ENCODE data around the gene KRTAP5-4. TPM values are rescaled to one million over a fixed set of nuclear protein-coding genes. Genes with fewer than 3 reads are reported as not detected.
A peak's percentile ranks its signal among the peaks of the same experiment; 100 is the strongest.
"Not testable (repeated sequence)": the region's sequence is repeated elsewhere in the genome, so short reads cannot be mapped to it uniquely, and the experiment has no call there.

The KRTAP5-4 gene
- total and polyA plus RNA-seq, 7 experiments from 2014 or later: not detected

DNA sequence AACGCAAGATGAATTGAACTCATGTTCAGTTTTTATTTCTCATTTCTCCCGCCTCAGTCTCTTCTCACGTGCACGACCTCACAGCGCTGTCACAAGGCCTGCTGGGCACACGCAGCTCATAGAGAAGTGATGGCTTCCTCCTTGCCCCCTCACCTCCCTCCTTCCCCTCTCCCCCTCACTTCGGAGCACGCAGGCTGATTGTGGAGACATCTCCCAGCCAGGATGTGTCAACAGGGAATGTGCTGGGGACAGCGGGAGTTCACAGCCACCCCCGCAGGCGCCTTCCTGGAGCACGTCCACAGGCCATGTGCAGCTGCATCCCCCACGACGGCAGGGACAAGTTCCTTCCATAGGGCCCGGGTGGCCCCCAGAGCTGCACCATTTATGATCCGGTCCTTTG, 46.0 kb upstream of the KRTAP5-4 start:
- H3K9me3 Mint-ChIP-seq: no peaks in the 10 kb centered on the region
- ChIA-PET POLR2A (no interaction called here), CTCF (interaction anchor here (1.0 kb wide), 1 partner anchor 26 kb away, joined by 3 read pairs; no protein-coding TSS in a partner anchor)
- DNase-seq (no peak), ATAC-seq (no peak)
- peaks cover 14 to 25% (median 19%) of the 10 kb centered on the region in 5 donors for H3K27me3 Mint-ChIP-seq
- H3K36me3 Mint-ChIP-seq: no peaks in the 10 kb centered on the region
- Histone ChIP-seq H3K36me3 (ENCODE audit: control insufficient read depth in 2 of 3, insufficient read depth in 3 of 3, low read length in 3 of 3) (no peaks in the 10 kb centered on the region), H3K4me3 (ENCODE audit: low read length) (no peak overlapping the region), H3K27ac (ENCODE audit: low read depth, low read length) (no peak overlapping the region), H3K4me1 (ENCODE audit: control insufficient read depth in 2 of 2, insufficient read depth in 2 of 2, low read length in 2 of 2) (no peaks in the 10 kb centered on the region), H3K27me3 (ENCODE audit: control insufficient read depth in 2 of 2, insufficient read depth in 2 of 2, low read length in 2 of 2) (no peaks in the 10 kb centered on the region), H3K9me3 (ENCODE audit: control insufficient read depth in 2 of 3, low read length in 3 of 3) (no peaks in the 10 kb centered on the region)
- H3K4me3 Mint-ChIP-seq: peak overlapping the region in 1 of 10 donors; percentile 18
- peak overlapping the region in 1 of 9 donors; percentile 70 for H3K27ac Mint-ChIP-seq
- H3K4me1 Mint-ChIP-seq: no peaks in the 10 kb centered on the region
- intact Hi-C loops (cut with micrococcal nuclease): no loop called here

- intact Hi-C loops (cut with micrococcal nuclease): no loop called here
- ATAC-seq (no peak), DNase-seq (no peak)
- H3K4me1 ChIP-seq (ENCODE audit: control insufficient read depth in 2 of 2, insufficient read depth in 2 of 2, low read length in 2 of 2): no peaks in the 10 kb centered on the region
- H3K27ac ChIP-seq (ENCODE audit: low read depth, low read length): no peak overlapping the region
- POLR2A ChIA-PET: interaction anchor here (0.6 kb wide), 1 partner anchor 14 kb away, joined by 3 read pairs; no protein-coding TSS in a partner anchor
- CTCF ChIA-PET: interaction anchor here (1.0 kb wide), 1 partner anchor 27 kb away, joined by 3 read pairs; no protein-coding TSS in a partner anchor
- H3K9me3 ChIP-seq (ENCODE audit: control insufficient read depth in 2 of 3, low read length in 3 of 3): no peaks in the 10 kb centered on the region
- H3K27me3 Mint-ChIP-seq: peaks cover 17 to 26% (median 20%) of the 10 kb centered on the region in 5 donors
- H3K4me3 ChIP-seq (ENCODE audit: low read length): no peak overlapping the region
- no peaks in the 10 kb centered on the region for H3K36me3 Mint-ChIP-seq
- H3K9me3 Mint-ChIP-seq: no peaks in the 10 kb centered on the region
- H3K36me3 ChIP-seq (ENCODE audit: control insufficient read depth in 2 of 3, insufficient read depth in 3 of 3, low read length in 3 of 3): no peaks in the 10 kb centered on the region
- no peaks in the 10 kb centered on the region for H3K27me3 ChIP-seq (ENCODE audit: control insufficient read depth in 2 of 2, insufficient read depth in 2 of 2, low read length in 2 of 2)
- H3K27ac Mint-ChIP-seq: no peak overlapping the region
- no peaks in the 10 kb centered on the region for H3K4me1 Mint-ChIP-seq
- H3K4me3 Mint-ChIP-seq: no peak overlapping the region
These were observed 45.3 kb upstream of the KRTAP5-4 start for GRCh38 chr11:1667121-1667850.

GRCh38 chr11:1665313-1665712, 43.4 kb upstream of the KRTAP5-4 start:
- POLR2A ChIA-PET: no interaction called here
- Histone ChIP-seq H3K27ac (ENCODE audit: low read depth, low read length) (no peak overlapping the region), H3K9me3 (ENCODE audit: control insufficient read depth in 2 of 3, low read length in 3 of 3) (no peaks in the 10 kb centered on the region), H3K27me3 (ENCODE audit: control insufficient read depth in 2 of 2, insufficient read depth in 2 of 2, low read length in 2 of 2) (no peaks in the 10 kb centered on the region), H3K36me3 (ENCODE audit: control insufficient read depth in 2 of 3, insufficient read depth in 3 of 3, low read length in 3 of 3) (no peaks in the 10 kb centered on the region), H3K4me3 (ENCODE audit: low read length) (no peak overlapping the region), H3K4me1 (ENCODE audit: control insufficient read depth in 2 of 2, insufficient read depth in 2 of 2, low read length in 2 of 2) (no peaks in the 10 kb centered on the region)
- Mint-ChIP-seq H3K27ac (no peak overlapping the region), H3K27me3 (peaks cover 18 to 27% (median 21%) of the 10 kb centered on the region in 5 donors), H3K36me3 (no peaks in the 10 kb centered on the region), H3K4me1 (peaks cover 0 to 9% (median under 1%) of the 10 kb centered on the region in 7 donors), H3K9me3 (no peaks in the 10 kb centered on the region), H3K4me3 (no peak overlapping the region)
- DNase-seq: no peak
- ATAC-seq: no peak
- intact Hi-C loops (cut with micrococcal nuclease): no loop called here
- CTCF ChIA-PET: no interaction called here

- H3K4me3 Mint-ChIP-seq; H3K27ac Mint-ChIP-seq; H3K9me3 ChIP-seq (ENCODE audit: control insufficient read depth in 2 of 3, low read length in 3 of 3); intact Hi-C loops (cut with micrococcal nuclease); POLR2A ChIA-PET; H3K9me3 Mint-ChIP-seq; ATAC-seq; H3K4me3 ChIP-seq (ENCODE audit: low read length); H3K27ac ChIP-seq (ENCODE audit: low read depth, low read length); H3K36me3 Mint-ChIP-seq; H3K27me3 ChIP-seq (ENCODE audit: control insufficient read depth in 2 of 2, insufficient read depth in 2 of 2, low read length in 2 of 2); H3K4me1 ChIP-seq (ENCODE audit: control insufficient read depth in 2 of 2, insufficient read depth in 2 of 2, low read length in 2 of 2); H3K36me3 ChIP-seq (ENCODE audit: control insufficient read depth in 2 of 3, insufficient read depth in 3 of 3, low read length in 3 of 3); CTCF ChIA-PET: not testable (repeated sequence)
- peaks cover 12 to 26% (median 20%) of the 10 kb centered on the region in 5 donors for H3K27me3 Mint-ChIP-seq
- H3K4me1 Mint-ChIP-seq: peaks cover 4 to 26% (median 14%) of the 10 kb centered on the region in 7 donors
- peak in 1 of 9 donors; percentile 8 for DNase-seq
These were observed 40.9 kb upstream of the KRTAP5-4 start for GRCh38 chr11:1662699-1663283.

DNA sequence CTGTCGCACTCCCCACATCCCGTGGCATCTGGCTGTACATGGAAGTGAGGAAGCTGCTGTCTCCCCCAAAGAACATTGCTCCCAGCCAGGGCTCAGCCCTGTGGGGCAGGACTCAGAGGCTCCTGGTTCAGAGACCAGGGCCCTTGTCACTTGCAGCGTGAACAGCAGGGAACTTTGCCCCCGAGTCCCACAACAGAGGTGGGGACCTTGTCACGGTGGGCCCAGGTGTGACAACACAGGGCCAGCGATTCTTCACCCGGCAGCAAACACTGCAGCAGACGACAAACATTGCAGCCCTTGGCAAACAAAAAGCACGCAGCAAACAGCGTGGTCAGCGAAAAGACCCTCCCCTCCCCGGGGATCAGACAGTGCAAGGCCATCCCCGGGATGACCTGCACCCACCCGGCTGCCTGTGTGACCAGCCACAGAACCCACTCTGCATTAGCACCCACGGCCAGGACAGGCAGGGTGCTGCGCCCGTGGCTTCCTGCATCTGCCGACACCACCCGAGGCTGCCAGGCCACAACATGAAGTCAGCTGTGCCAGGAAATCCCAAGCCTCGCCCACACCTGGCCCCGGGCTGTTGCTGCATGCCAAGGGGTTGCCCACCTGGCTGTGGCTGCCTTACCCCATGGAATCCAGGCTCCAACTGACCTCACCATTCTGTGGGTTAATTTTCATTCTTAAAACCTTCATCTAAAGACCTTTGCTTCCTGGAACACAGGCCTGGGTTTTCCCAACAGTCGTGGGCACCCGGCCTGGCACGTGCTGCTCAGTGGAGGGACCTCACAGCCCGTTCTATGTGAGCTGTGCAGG, 39.7 kb upstream of the KRTAP5-4 start:
- H3K4me3 ChIP-seq (ENCODE audit: low read length); H3K27me3 ChIP-seq (ENCODE audit: control insufficient read depth in 2 of 2, insufficient read depth in 2 of 2, low read length in 2 of 2); H3K27ac ChIP-seq (ENCODE audit: low read depth, low read length); DNase-seq; H3K4me1 ChIP-seq (ENCODE audit: control insufficient read depth in 2 of 2, insufficient read depth in 2 of 2, low read length in 2 of 2); H3K36me3 Mint-ChIP-seq; H3K9me3 Mint-ChIP-seq; H3K9me3 ChIP-seq (ENCODE audit: control insufficient read depth in 2 of 3, low read length in 3 of 3); H3K36me3 ChIP-seq (ENCODE audit: control insufficient read depth in 2 of 3, insufficient read depth in 3 of 3, low read length in 3 of 3); intact Hi-C loops (cut with micrococcal nuclease); POLR2A ChIA-PET; H3K27ac Mint-ChIP-seq; CTCF ChIA-PET: not testable (repeated sequence)
- Mint-ChIP-seq H3K4me3 (peak overlapping the region in 1 of 10 donors; percentile 11), H3K4me1 (peaks cover 4 to 26% (median 14%) of the 10 kb centered on the region in 7 donors), H3K27me3 (peaks cover 13 to 28% (median 19%) of the 10 kb centered on the region in 5 donors)
- ATAC-seq: peak; percentile 10

GRCh38 chr11:1660111-1660867, 38.4 kb upstream of the KRTAP5-4 start:
- H3K9me3 Mint-ChIP-seq: no peaks in the 10 kb centered on the region
- H3K9me3 ChIP-seq (ENCODE audit: control insufficient read depth in 2 of 3, low read length in 3 of 3): no peaks in the 10 kb centered on the region
- peaks cover 13 to 28% (median 19%) of the 10 kb centered on the region in 5 donors for H3K27me3 Mint-ChIP-seq
- no peaks in the 10 kb centered on the region for H3K36me3 Mint-ChIP-seq
- ATAC-seq (no peak), DNase-seq (no peak)
- ChIA-PET POLR2A (no interaction called here), CTCF (no interaction called here)
- H3K27me3 ChIP-seq (ENCODE audit: control insufficient read depth in 2 of 2, insufficient read depth in 2 of 2, low read length in 2 of 2): no peaks in the 10 kb centered on the region
- peaks cover 0 to 5% of the 10 kb centered on the region in 2 donors for H3K4me1 ChIP-seq (ENCODE audit: control insufficient read depth in 2 of 2, insufficient read depth in 2 of 2, low read length in 2 of 2)
- no peak overlapping the region for H3K4me3 ChIP-seq (ENCODE audit: low read length)
- intact Hi-C loops (cut with micrococcal nuclease): no loop called here
- peak overlapping the region in 3 of 10 donors; percentile 9 to 62 (median 11) for H3K4me3 Mint-ChIP-seq
- no peak overlapping the region for H3K27ac ChIP-seq (ENCODE audit: low read depth, low read length)
- H3K27ac Mint-ChIP-seq: peak overlapping the region in 2 of 9 donors; percentile 46 to 86
- H3K4me1 Mint-ChIP-seq: peaks cover 4 to 26% (median 14%) of the 10 kb centered on the region in 7 donors
- H3K36me3 ChIP-seq (ENCODE audit: control insufficient read depth in 2 of 3, insufficient read depth in 3 of 3, low read length in 3 of 3): no peaks in the 10 kb centered on the region
